CD4-positive, alpha-beta T cell (primary cell): ENCODE data around the gene PRSS56. TPM values are rescaled to one million over a fixed set of nuclear protein-coding genes. Genes with fewer than 3 reads are reported as not detected.

Experiments
- ATAC-seq: fragments of 200-7000 bp; cut with Tn5 transposase; one replicate; pipeline ENCODE4 v1.10.0; 2022; ENCODE audit warnings: mild to moderate bottlenecking; ENCODE audit not compliant: poor library complexity
- CTCF ChIA-PET: fragments of 350-600 bp; sonication (Branson Sonifier 250); formaldehyde crosslinking; loops from one replicate; lab custom pipeline; 2021; ENCODE audit warnings: antibody characterized with exemption, inconsistent platforms; lab: Charles Lee
- POLR2A ChIA-PET: fragments of 350-600 bp; sonication (Branson Sonifier 250); formaldehyde crosslinking; loops from one replicate; lab custom pipeline; 2021; ENCODE audit warnings: antibody characterized with exemption, inconsistent platforms; lab: Charles Lee
- DNase-seq, 14 experiments: peaks; one replicate each; pipeline ENCODE4 v3.0.0-alpha.2; 2013 to 2020; ENCODE audit warnings: mixed read lengths in 2 of 14
- H3K27ac ChIP-seq, 2 donors: one replicate each; pipeline versions ENCODE4 v1.5.1 to v1.7.0; 2013; ENCODE audit warnings: low read length in 2 of 2, low read depth in 1 of 2, mild to moderate bottlenecking in 1 of 2
- H3K27me3 ChIP-seq, 2 experiments: 1 replicate in 1 of 2; 2 replicates in 1 of 2; pipeline versions ENCODE4 v1.6.1 to v1.7.0; 2013; ENCODE audit warnings: low read length in 2 of 2, control low read depth in 1 of 2, mild to moderate bottlenecking in 1 of 2, moderate library complexity in 1 of 2; ENCODE audit not compliant: insufficient read depth in 2 of 2, control insufficient read depth in 1 of 2
- H3K36me3 ChIP-seq: one replicate; pipeline ENCODE4 v1.6.1; 2013; ENCODE audit warnings: low read length, control low read depth; ENCODE audit not compliant: insufficient read depth
- H3K4me1 ChIP-seq: one replicate; pipeline ENCODE4 v1.6.1; 2013; ENCODE audit warnings: low read length, control low read depth; ENCODE audit not compliant: insufficient read depth
- H3K4me3 ChIP-seq: one replicate; pipeline ENCODE4 v1.5.1; 2013; ENCODE audit warnings: mild to moderate bottlenecking, low read length, moderate library complexity
- H3K9me3 ChIP-seq, 2 experiments: 1 replicate in 1 of 2; 2 replicates in 1 of 2; pipeline versions ENCODE4 v1.6.1 to v1.7.0; 2013; ENCODE audit warnings: low read length in 2 of 2, mild to moderate bottlenecking in 2 of 2, control low read depth in 1 of 2, moderate library complexity in 1 of 2; ENCODE audit not compliant: control insufficient read depth in 1 of 2, insufficient read depth in 1 of 2
- H3K27ac Mint-ChIP-seq: one replicate; pipeline ENCODE4 v1.8.0; 2020; ENCODE audit warnings: mixed read lengths
- H3K27me3 Mint-ChIP-seq: one replicate; pipeline ENCODE4 v1.8.0; 2021; ENCODE audit warnings: mixed read lengths
- H3K36me3 Mint-ChIP-seq: one replicate; pipeline ENCODE4 v1.8.0; 2021; ENCODE audit warnings: low read depth, mixed read lengths
- H3K4me1 Mint-ChIP-seq: one replicate; pipeline ENCODE4 v1.8.0; 2021; ENCODE audit warnings: low read depth, mixed read lengths
- H3K4me3 Mint-ChIP-seq: one replicate; pipeline ENCODE4 v1.8.0; 2020; ENCODE audit warnings: mild to moderate bottlenecking, mixed read lengths
- H3K9me3 Mint-ChIP-seq: one replicate; pipeline ENCODE4 v1.8.0; 2020; ENCODE audit warnings: mixed read lengths
- CTCF ChIP-seq: fragments of 200-600 bp; IDR thresholded peaks from one replicate; pipeline ENCODE4 v1.8.0; 2022; ENCODE audit warnings: antibody characterized with exemption, mild to moderate bottlenecking
- intact Hi-C, 2 experiments: fragments of 100-400 bp; cut with DNase I in 1 of 2; cut with micrococcal nuclease in 1 of 2; formaldehyde crosslinking; loops; one replicate each; pipeline versions ENCODE4 v1.15.1 to v1.9.0; 2023 to 2025; cut with DNase I, micrococcal nuclease
- total RNA-seq, 174 experiments: library from RNA in 2 of 174; stranded (reverse) in 2 of 174; gene quantifications; one replicate each; pipeline ENCODE4 v1.2.3 and lab custom pipeline; 2021 to 2026

PRSS56 gene
- total RNA-seq, 2 experiments from 2014 or later, result not detected

GRCh38 chr2:232505856-232506255 lies 14.3 kb upstream of the PRSS56 start:
- Mint-ChIP-seq H3K36me3 (no peaks in the 10 kb centered on the region), H3K4me3 (no peak overlapping the region), H3K4me1 (peaks cover 13% of the 10 kb centered on the region), H3K27ac (no peak overlapping the region), H3K27me3 (peaks cover 66% of the 10 kb centered on the region), H3K9me3 (no peaks in the 10 kb centered on the region)
- Histone ChIP-seq H3K4me3 (no peak overlapping the region), H3K27ac (no peak overlapping the region), H3K9me3 (peaks cover 0 to 4% of the 10 kb centered on the region in 2 experiments), H3K4me1 (peaks cover 12% of the 10 kb centered on the region), H3K36me3 (no peaks in the 10 kb centered on the region), H3K27me3 (peaks cover 25 to 46% of the 10 kb centered on the region in 2 experiments)
- ATAC-seq (no peak), DNase-seq (no peak)
- intact Hi-C loops, result no loop called here
- ChIA-PET POLR2A (no interaction called here), CTCF (no interaction called here)
- TF ChIP-seq CTCF, result no peak

- POLR2A ChIA-PET, result no interaction called here
- CTCF ChIA-PET, result no interaction called here
- TF ChIP-seq CTCF, result no peak
- Mint-ChIP-seq H3K9me3 (no peaks in the 10 kb centered on the region), H3K27me3 (peaks cover 58% of the 10 kb centered on the region), H3K4me1 (peaks cover 13% of the 10 kb centered on the region), H3K36me3 (no peaks in the 10 kb centered on the region), H3K4me3 (no peak overlapping the region), H3K27ac (no peak overlapping the region)
- intact Hi-C loops, result no loop called here
- H3K9me3 ChIP-seq, result peaks cover 0 to 4% of the 10 kb centered on the region in 2 experiments
- H3K27ac ChIP-seq, result no peak overlapping the region
- no peaks in the 10 kb centered on the region for H3K36me3 ChIP-seq
- no peak for ATAC-seq
- no peak overlapping the region for H3K4me3 ChIP-seq
- peaks cover 12% of the 10 kb centered on the region for H3K4me1 ChIP-seq
- H3K27me3 ChIP-seq, result peaks cover 19 to 38% of the 10 kb centered on the region in 2 experiments
- no peak for DNase-seq
Observed at GRCh38 chr2:232506709-232507108, 13.5 kb upstream of the PRSS56 start.

GRCh38 chr2:232508251-232508650 lies 11.9 kb upstream of the PRSS56 start:
- peaks cover 4% of the 10 kb centered on the region for H3K4me1 Mint-ChIP-seq

More at GRCh38 chr2:232508251-232508650, 11.9 kb upstream of the PRSS56 start:
- H3K36me3 ChIP-seq, result no peaks in the 10 kb centered on the region
- H3K4me1 ChIP-seq, result peaks cover 7% of the 10 kb centered on the region
- Mint-ChIP-seq H3K9me3 (no peaks in the 10 kb centered on the region), H3K27me3 (peaks cover 50% of the 10 kb centered on the region), H3K4me3 (no peak overlapping the region), H3K36me3 (no peaks in the 10 kb centered on the region), H3K27ac (no peak overlapping the region)
- CTCF ChIA-PET, result no interaction called here
- intact Hi-C loops, result no loop called here
- H3K4me3 ChIP-seq, result no peak overlapping the region
- POLR2A ChIA-PET, result interaction anchor here (0.6 kb wide), 1 partner anchor 85 kb away, joined by 3 read pairs; no protein-coding TSS in a partner anchor
- peaks cover 0 to 4% of the 10 kb centered on the region in 2 experiments for H3K9me3 ChIP-seq
- ATAC-seq, result no peak
- no peak for DNase-seq
- peaks cover 12 to 30% of the 10 kb centered on the region in 2 experiments for H3K27me3 ChIP-seq
- TF ChIP-seq CTCF, result no peak
- H3K27ac ChIP-seq, result no peak overlapping the region
